Stimulated activated naive CD8-positive, alpha-beta T cell treated with anti-CD3 and anti-CD28 coated beads, Interleukin-15, amount 100 ng/mL, for 72 hours (primary cell): ENCODE data around the gene ENO3.

ENCODE experiments used
- ATAC-seq: fragments of 150-1000 bp; cut with Tn5 transposase; 2 replicates; pipeline ENCODE4 v1.10.0; 2021; ENCODE audit warnings: mild to moderate bottlenecking, moderate library complexity
- DNase-seq, 2 donors: peaks; one replicate each; pipeline ENCODE4 v3.0.0; 2021 to 2022
- H3K27ac Mint-ChIP-seq, 2 donors: one replicate each; pipeline ENCODE4 v1.8.0; 2022; ENCODE audit warnings: mild to moderate bottlenecking in 2 of 2, mixed read lengths in 2 of 2, moderate library complexity in 2 of 2
- H3K27me3 Mint-ChIP-seq: one replicate; pipeline ENCODE4 v1.8.0; 2022; ENCODE audit warnings: mixed read lengths
- H3K4me1 Mint-ChIP-seq: one replicate; pipeline ENCODE4 v1.8.0; 2022; ENCODE audit warnings: mild to moderate bottlenecking, mixed read lengths
- H3K4me3 Mint-ChIP-seq, 2 donors: one replicate each; pipeline ENCODE4 v1.8.0; 2022; ENCODE audit warnings: mild to moderate bottlenecking in 2 of 2, mixed read lengths in 2 of 2, moderate library complexity in 1 of 2
- H3K9me3 Mint-ChIP-seq, 2 donors: one replicate each; pipeline ENCODE4 v1.8.0; 2022; ENCODE audit warnings: mixed read lengths in 2 of 2

ENO3 gene

DNA sequence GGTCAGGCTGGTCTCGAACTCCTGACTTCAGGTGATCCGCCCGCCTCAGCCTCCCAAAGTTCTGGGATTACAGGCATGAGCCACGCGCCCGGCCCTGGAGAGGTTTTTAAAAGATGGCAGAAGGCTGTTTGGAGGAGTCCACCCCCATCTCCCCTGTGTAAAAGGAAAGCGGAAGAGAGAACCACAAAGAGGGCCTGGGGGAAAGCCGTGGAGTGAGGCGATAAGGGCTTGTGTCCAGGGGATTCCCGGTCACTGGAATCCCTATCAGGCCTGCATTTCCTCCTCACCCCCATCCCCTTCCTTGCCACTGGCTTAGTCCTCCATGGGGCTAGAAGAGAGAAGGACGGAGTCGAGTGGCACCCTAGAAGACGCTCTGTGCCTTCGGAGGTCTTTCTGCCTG lies 19.0 kb upstream of the ENO3 start, which contains the start of gene GP1BA:
Gene GP1BA, plus strand, starts transcription at position 315 of the 400 bp plus-strand sequence. CDS start 328 bp downstream, outside the sequence.
- peaks cover 47% of the 10 kb centered on the region for H3K4me1 Mint-ChIP-seq
- no peaks in the 10 kb centered on the region for H3K9me3 Mint-ChIP-seq
- no peak within 1 kb of the TSS for H3K4me3 Mint-ChIP-seq
- no peak for DNase-seq
- peak within 1 kb of the TSS; percentile 43 to 84 for H3K27ac Mint-ChIP-seq
- no peak for ATAC-seq
- H3K27me3 Mint-ChIP-seq, result peaks cover 20% of the 10 kb centered on the region

DNA sequence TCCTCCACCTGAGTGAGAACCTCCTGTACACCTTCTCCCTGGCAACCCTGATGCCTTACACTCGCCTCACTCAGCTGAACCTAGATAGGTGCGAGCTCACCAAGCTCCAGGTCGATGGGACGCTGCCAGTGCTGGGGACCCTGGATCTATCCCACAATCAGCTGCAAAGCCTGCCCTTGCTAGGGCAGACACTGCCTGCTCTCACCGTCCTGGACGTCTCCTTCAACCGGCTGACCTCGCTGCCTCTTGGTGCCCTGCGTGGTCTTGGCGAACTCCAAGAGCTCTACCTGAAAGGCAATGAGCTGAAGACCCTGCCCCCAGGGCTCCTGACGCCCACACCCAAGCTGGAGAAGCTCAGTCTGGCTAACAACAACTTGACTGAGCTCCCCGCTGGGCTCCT lies 18.2 kb upstream of the ENO3 start:
- ATAC-seq, result no peak
- DNase-seq, result no peak
- H3K4me3 Mint-ChIP-seq, result no peak overlapping the region
- H3K27me3 Mint-ChIP-seq, result peaks cover 20% of the 10 kb centered on the region
- H3K4me1 Mint-ChIP-seq, result peaks cover 55% of the 10 kb centered on the region
- H3K27ac Mint-ChIP-seq, result no peak overlapping the region
- no peaks in the 10 kb centered on the region for H3K9me3 Mint-ChIP-seq

DNA sequence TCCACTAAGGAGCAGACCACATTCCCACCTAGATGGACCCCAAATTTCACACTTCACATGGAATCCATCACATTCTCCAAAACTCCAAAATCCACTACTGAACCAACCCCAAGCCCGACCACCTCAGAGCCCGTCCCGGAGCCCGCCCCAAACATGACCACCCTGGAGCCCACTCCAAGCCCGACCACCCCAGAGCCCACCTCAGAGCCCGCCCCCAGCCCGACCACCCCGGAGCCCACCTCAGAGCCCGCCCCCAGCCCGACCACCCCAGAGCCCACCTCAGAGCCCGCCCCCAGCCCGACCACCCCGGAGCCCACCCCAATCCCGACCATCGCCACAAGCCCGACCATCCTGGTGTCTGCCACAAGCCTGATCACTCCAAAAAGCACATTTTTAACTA lies 17.3 kb upstream of the ENO3 start:
- DNase-seq (no peak), ATAC-seq (peak; percentile 10)
- peaks cover 20% of the 10 kb centered on the region for H3K27me3 Mint-ChIP-seq
- no peaks in the 10 kb centered on the region for H3K9me3 Mint-ChIP-seq
- peak overlapping the region in 1 of 2 donors; percentile 54 for H3K4me3 Mint-ChIP-seq
- peak overlapping the region in 1 of 2 donors; percentile 60 for H3K27ac Mint-ChIP-seq
- peaks cover 64% of the 10 kb centered on the region for H3K4me1 Mint-ChIP-seq

DNA sequence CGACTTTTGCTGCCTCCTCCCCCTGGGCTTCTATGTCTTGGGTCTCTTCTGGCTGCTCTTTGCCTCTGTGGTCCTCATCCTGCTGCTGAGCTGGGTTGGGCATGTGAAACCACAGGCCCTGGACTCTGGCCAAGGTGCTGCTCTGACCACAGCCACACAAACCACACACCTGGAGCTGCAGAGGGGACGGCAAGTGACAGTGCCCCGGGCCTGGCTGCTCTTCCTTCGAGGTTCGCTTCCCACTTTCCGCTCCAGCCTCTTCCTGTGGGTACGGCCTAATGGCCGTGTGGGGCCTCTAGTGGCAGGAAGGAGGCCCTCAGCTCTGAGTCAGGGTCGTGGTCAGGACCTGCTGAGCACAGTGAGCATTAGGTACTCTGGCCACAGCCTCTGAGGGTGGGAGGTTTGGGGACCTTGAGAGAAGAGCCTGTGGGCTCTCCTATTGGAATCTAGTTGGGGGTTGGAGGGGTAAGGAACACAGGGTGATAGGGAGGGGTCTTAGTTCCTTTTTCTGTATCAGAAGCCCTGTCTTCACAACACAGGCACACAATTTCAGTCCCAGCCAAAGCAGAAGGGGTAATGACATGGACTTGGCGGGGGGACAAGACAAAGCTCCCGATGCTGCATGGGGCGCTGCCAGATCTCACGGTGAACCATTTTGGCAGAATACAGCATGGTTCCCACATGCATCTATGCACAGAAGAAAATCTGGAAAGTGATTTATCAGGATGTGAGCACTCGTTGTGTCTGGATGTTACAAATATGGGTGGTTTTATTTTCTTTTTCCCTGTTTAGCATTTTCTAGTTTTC lies 16.5 kb upstream of the ENO3 start:
- peaks cover 70% of the 10 kb centered on the region for H3K4me1 Mint-ChIP-seq
- H3K4me3 Mint-ChIP-seq, result peak overlapping the region; percentile 20 to 54
- DNase-seq, result peak in 1 of 2 donors; percentile 31
- no peaks in the 10 kb centered on the region for H3K9me3 Mint-ChIP-seq
- peak; percentile 77 for ATAC-seq
- peak overlapping the region in 1 of 2 donors; percentile 46 for H3K27ac Mint-ChIP-seq
- H3K27me3 Mint-ChIP-seq, result peaks cover 20% of the 10 kb centered on the region

DNA sequence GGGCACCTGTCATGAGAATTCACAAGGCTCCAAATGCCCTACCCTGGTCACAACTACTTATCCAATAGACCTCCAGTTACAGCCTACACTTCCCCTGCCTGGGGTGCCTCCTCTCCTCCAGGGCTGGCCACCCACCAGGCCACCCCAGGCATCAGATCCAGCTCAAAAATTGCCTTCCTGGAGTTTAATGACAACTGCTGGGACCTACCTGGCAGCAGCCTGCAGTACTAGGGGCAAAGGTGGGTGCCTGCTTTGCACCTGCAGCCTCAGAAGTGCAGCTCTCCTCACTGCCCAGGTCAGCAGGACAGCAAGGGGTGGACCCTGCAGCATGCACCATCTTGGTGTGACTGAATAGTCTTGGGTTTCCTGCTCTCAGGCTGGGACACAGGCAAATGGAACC lies 15.3 kb upstream of the ENO3 start:
- ATAC-seq (no peak), DNase-seq (no peak)
- Mint-ChIP-seq H3K9me3 (no peaks in the 10 kb centered on the region), H3K27ac (peak overlapping the region in 1 of 2 donors; percentile 31), H3K4me1 (peaks cover 70% of the 10 kb centered on the region), H3K27me3 (peaks cover 20% of the 10 kb centered on the region), H3K4me3 (no peak overlapping the region)

DNA sequence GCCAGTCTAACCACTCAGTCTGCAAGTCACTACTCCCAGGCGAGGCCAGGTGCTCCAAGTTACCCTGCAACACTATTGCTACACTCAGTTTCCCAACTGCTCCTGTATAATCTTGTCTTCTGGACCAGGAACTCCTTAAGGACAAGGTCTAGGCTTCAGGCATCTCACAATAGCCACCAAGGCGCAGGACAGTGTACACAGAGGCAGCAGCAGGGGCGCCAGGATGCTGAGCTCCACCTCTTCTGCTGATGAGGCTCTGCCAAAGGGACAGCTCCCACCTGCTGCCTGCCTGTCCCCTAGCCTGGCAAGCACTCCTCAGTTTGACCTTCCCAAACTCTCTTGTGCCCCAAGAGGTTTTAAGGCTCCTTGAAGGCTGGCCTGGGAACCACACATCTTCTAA lies 14.5 kb upstream of the ENO3 start:
- ATAC-seq, result no peak
- Mint-ChIP-seq H3K4me1 (peaks cover 73% of the 10 kb centered on the region), H3K4me3 (no peak overlapping the region), H3K27me3 (peaks cover 20% of the 10 kb centered on the region), H3K27ac (no peak overlapping the region), H3K9me3 (no peaks in the 10 kb centered on the region)
- no peak for DNase-seq

DNA sequence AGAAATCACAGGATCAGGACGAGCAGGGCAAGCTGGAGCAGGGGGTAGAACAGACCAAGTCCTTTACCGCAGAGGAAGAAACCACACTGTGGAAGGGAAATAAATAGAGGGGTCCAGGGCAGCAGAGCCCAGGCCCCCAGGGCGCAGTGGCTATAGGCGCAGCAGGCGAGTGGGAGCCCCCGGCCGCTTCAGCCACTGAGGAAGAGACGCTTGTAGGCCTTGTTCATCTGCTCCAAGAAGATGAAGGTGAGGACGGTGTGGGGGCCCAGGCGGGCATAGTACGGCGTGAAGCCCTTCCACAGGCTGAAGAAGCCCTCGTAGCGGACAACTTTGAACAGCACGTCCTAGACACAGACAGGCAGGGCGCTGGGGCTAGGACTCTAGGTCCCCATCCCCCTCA lies 13.4 kb upstream of the ENO3 start:
- peaks cover 20% of the 10 kb centered on the region for H3K27me3 Mint-ChIP-seq
- H3K4me3 Mint-ChIP-seq, result peak overlapping the region in 1 of 2 donors; percentile 94
- no peaks in the 10 kb centered on the region for H3K9me3 Mint-ChIP-seq
- H3K4me1 Mint-ChIP-seq, result peaks cover 76% of the 10 kb centered on the region
- ATAC-seq, result no peak
- no peak for DNase-seq
- H3K27ac Mint-ChIP-seq, result peak overlapping the region in 1 of 2 donors; percentile 85

DNA sequence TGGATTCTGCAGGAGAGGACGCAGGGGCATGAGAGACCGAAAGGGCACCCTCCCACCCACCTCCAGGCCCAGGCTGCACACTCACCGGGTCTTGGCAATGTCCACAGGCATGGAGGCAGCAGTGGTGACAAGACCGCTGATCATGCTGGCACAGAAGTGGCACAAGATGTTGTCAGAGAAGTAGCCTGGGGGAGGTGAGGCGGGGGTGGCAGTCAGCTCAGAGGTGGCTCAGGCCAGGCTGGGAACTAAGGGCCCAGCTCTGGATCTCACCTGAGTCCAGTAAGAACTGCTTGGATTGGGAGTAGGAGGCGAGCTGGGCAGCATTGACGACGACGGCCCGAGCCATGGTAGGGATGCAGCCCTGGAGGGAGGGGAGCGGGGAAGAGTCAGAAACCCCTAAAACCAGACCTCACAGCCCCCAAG lies 12.8 kb upstream of the ENO3 start:
- Mint-ChIP-seq H3K4me1 (peaks cover 76% of the 10 kb centered on the region), H3K27me3 (peaks cover 16% of the 10 kb centered on the region), H3K9me3 (no peaks in the 10 kb centered on the region), H3K27ac (peak overlapping the region; percentile 10 to 63), H3K4me3 (peak overlapping the region; percentile 93 to 94)
- DNase-seq (no peak), ATAC-seq (no peak)

DNA sequence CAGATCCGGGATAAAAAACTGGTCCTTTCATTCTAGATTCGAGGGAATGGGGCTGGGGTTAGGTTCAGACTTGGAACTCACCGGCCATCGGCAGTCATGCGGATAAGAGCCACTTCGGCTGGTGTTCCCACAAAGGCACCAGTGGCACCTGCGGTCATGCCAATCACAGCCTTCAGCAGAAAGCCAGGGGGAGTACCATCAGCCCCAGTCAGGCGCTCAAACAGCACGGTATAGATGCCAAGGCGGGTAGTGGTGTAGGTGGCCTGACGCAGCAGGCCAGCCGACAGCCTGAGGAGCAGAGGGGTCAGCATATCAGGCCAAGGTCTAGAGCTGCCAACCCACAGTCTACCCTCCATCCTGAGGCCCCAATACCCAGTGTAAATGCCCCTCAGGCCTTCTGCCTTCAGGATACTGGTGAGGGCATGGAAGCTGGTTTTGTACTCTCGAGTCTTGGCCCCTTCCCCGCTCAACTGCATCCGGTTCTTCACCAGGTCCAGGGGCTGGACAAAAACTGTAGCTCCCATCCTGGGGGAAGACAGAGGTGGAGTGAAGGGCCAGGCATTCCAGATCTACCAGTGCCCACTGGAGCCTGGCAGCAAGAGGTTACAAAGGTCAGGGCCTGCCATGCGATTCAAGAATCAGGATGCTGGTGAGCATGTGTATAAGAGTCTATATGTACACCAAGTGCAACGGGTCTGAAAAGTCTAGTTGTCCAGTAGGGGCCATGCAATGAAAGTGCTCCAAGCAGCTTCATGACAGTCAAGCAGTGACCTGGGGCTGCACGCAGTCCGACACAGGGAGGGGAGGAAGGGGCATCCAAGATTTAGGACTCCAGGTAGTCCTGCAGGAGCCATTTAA lies 12.0 kb upstream of the ENO3 start:
- peaks cover 76% of the 10 kb centered on the region for H3K4me1 Mint-ChIP-seq
- H3K27me3 Mint-ChIP-seq, result peaks cover 7% of the 10 kb centered on the region
- ATAC-seq (no peak), DNase-seq (no peak)
- H3K27ac Mint-ChIP-seq, result peak overlapping the region; percentile 85 to 99
- no peaks in the 10 kb centered on the region for H3K9me3 Mint-ChIP-seq
- peak overlapping the region; percentile 93 to 94 for H3K4me3 Mint-ChIP-seq

DNA sequence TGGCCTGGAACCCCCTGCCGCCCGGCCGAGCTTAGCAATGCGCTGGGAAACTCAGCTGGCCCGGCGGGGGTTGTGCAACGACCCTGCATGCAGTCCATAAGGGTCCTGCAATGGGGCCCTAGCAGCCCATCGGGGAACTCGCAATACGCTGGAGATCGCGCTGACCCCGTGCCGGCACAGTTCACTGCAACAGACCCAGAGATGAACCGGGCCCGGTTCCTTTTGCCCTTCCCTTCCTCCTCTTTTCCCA lies 11.4 kb upstream of the ENO3 start:
- DNase-seq (no peak), ATAC-seq (peak; percentile 2)
- peaks cover 76% of the 10 kb centered on the region for H3K4me1 Mint-ChIP-seq
- peak overlapping the region; percentile 93 to 94 for H3K4me3 Mint-ChIP-seq
- no peaks in the 10 kb centered on the region for H3K9me3 Mint-ChIP-seq
- peaks cover 2% of the 10 kb centered on the region for H3K27me3 Mint-ChIP-seq
- peak overlapping the region; percentile 57 to 99 for H3K27ac Mint-ChIP-seq

DNA sequence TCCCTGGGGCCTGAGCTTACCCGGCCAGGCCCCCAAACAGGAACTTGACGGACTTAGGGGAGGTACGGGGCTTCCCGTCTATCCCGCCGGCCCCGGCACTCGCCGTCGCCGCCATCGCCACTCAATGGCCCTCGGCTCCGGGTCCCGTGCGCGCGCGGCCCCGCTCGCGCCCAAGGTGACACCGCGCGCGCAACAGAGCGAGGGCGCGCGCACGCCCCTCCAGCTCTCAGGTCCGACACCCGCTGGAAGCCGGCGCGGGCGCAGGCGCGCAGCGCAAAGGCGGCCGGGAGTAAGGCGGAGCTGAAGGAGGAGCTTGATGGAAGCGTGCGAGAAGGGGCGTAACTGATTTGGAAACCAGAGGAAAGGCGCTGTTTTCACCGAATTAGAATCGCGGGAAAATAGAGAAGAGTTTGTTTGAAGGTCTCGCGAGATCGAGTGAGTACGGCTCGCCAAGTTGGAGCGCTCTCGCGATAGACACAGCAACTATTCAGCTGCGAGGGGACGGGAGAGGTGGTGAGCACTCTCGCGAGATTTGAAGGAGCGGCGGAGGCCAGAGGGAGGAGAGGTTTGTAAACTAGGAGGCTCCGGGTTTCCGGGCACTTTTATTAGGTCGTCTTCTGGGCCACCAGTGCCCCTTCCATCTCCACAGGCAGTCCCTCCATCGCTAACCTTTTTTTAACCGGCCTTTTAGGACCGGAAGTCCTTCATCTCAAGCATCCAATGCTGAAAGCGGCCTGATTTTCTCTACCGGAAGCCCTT lies 10.9 kb upstream of the ENO3 start, which contains the start of the genes RNF167 and SLC25A11:
Gene RNF167, plus strand, starts transcription at position 473 of the 759 bp plus-strand sequence. CDS start 642 bp downstream, outside the sequence.
Gene SLC25A11, minus strand, starts transcription at position 251 of the 759 bp plus-strand sequence. Its CDS starts 136 bp downstream, at position 115.
- Mint-ChIP-seq H3K4me1 (peaks cover 76% of the 10 kb centered on the region), H3K27me3 (no peaks in the 10 kb centered on the region), H3K4me3 (peak within 1 kb of the TSS; percentile 93 to 94), H3K27ac (peak within 1 kb of the TSS; percentile 98 to 99), H3K9me3 (no peaks in the 10 kb centered on the region)
- DNase-seq (peak; percentile 96 to 99), ATAC-seq (peak; percentile 84)

DNA sequence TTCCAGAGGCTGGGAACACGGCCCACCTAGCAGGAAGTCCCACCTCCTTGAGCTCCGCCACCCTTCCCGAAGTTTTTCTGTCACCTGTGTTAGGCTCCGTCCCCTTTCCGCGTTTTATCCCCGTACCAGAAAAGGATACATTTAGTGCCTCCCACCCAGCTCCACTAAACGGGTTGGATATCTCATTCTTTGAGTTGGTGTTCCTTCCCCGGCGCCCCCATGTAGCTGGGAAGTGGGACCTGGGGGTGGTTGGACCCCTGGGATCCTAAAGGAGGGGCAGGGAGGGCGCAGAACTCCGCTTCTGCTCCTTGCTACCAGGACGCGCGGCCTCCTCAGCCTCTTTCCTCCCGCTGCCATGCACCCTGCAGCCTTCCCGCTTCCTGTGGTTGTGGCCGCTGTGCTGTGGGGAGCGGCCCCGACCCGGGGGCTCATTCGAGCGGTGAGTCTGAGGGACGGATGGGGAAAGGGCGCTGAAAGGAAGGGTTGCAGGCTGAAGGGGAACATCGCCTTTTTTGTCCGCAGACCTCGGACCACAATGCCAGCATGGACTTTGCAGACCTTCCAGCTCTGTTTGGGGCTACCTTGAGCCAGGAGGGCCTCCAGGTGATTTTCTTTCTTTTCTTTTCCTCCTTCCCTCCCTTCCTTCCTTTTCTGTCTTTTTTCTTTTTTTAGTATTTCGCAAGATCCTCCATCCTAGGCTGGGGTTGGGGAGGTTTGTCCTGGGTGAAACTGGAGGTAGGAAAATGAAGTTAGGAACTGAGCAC lies 10.2 kb upstream of the ENO3 start:
- Mint-ChIP-seq H3K27me3 (no peaks in the 10 kb centered on the region), H3K4me3 (peak overlapping the region; percentile 93 to 94), H3K4me1 (peaks cover 81% of the 10 kb centered on the region), H3K27ac (peak overlapping the region; percentile 98 to 99), H3K9me3 (no peaks in the 10 kb centered on the region)
- DNase-seq (peak in 1 of 2 donors; percentile 63), ATAC-seq (no peak)

DNA sequence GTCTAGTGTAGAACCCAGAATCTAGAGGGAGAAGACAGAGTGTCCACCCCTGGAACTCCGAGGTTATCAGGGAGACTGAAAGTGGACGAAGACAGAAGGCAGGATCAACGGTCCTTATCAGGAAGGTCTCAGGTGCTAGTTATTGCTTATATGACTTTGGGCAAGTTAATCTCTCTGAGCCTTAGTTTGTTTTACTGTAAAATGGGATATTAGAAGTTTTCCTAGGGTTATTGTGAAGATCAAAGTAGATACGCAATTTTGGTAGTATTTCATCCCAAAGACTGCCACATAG lies 9.7 kb upstream of the ENO3 start:
- ATAC-seq (no peak), DNase-seq (no peak)
- no peaks in the 10 kb centered on the region for H3K27me3 Mint-ChIP-seq
- peak overlapping the region; percentile 98 to 99 for H3K27ac Mint-ChIP-seq
- H3K9me3 Mint-ChIP-seq, result no peaks in the 10 kb centered on the region
- H3K4me1 Mint-ChIP-seq, result peaks cover 78% of the 10 kb centered on the region
- peak overlapping the region; percentile 93 to 94 for H3K4me3 Mint-ChIP-seq

DNA sequence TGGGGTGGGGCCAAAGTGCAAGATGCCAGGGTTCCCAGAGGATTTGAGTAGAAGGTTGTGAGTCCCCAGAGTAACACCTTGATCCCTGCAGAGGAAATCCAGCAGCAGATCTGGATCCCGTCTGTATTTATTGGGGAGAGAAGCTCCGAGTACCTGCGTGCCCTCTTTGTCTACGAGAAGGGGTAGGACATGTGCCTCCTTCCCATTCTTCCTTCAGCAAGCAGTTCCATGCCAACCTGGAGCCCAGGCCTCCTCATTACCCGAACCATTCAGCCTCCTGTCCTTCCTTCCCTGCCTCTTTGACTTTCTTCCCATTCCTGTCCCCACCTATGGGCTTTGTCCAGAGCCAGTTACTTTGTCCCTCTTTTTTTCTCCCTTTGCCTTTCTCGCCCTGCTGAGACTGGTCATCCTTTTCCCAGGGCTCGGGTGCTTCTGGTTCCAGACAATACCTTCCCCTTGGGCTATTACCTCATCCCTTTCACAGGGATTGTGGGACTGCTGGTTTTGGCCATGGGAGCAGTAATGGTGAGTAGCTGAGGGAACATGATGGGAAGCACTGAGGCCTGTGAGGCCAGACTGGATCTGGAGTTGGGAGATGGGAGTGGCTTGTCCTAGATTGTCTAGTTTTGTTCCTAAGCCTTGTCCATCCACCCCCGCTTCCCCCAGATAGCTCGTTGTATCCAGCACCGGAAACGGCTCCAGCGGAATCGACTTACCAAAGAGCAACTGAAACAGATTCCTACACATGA lies 8.0 kb upstream of the ENO3 start:
- Mint-ChIP-seq H3K9me3 (no peaks in the 10 kb centered on the region), H3K4me1 (peaks cover 62% of the 10 kb centered on the region), H3K27me3 (no peaks in the 10 kb centered on the region), H3K27ac (peak overlapping the region; percentile 77 to 99), H3K4me3 (peak overlapping the region; percentile 93 to 94)
- no peak for ATAC-seq
- DNase-seq, result no peak
